NB4 (cell line): Measurements from ENCODE around the gene ABTB2.

Experiments
- CTCF ChIP-seq: IDR thresholded peaks from one replicate; pipeline ENCODE4 v1.5.1; 2012; ENCODE audit warnings: low read depth, low read length
- MYC ChIP-seq: IDR thresholded peaks from 2 replicates; pipeline ENCODE4 v1.6.1; 2011; ENCODE audit warnings: low read depth, low read length
- POLR2A ChIP-seq: IDR thresholded peaks from 2 replicates; pipeline ENCODE4 v1.6.1; 2011; ENCODE audit warnings: mild to moderate bottlenecking; ENCODE audit not compliant: insufficient read length; ENCODE audit errors: extremely low read depth
- TF ChIP-seq, protein P1 (sequence below): IDR thresholded peaks from 2 replicates; pipeline ENCODE4 v1.6.1; 2011; ENCODE audit warnings: low read depth, low read length

DNA sequence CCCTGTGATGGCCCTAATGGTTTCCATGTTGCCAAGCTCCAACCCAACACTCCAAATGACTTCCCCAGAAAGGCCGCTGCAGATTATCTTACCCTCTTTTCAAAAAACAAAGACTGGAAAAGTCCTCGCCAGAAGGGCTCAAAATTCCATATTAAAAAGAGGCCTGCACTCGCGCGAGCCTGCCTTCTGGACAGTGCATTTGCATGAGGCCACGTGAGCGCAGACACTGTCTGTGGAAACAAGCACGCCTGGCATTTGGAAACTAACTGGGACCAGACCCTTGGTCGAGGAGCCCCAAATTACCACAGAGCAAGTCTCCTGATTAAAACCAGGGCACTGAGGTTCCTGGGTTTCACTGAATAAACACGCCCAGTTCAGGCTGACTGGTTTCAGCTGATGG, 42.9 kb downstream of the ABTB2 start:
- no peak for TF ChIP-seq CTCF
- no peak for TF ChIP-seq POLR2A
- TF ChIP-seq, protein P1, sequence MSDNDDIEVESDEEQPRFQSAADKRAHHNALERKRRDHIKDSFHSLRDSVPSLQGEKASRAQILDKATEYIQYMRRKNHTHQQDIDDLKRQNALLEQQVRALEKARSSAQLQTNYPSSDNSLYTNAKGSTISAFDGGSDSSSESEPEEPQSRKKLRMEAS, result no peak
- no peak for TF ChIP-seq MYC
